Hematopoietic multipotent progenitor cell treated with erythropoietin and hydrocortisone succinate and interleukin-3 and kit ligand, for 15 days (in vitro differentiated cells): ENCODE results near the gene CAPN2.
A peak's percentile ranks its signal among the peaks of the same experiment; 100 is the strongest.
"Not testable (repeated sequence)": the region's sequence is repeated elsewhere in the genome, so short reads cannot be mapped to it uniquely, and the experiment has no call there.

Experiments
- DNase-seq: peaks from one replicate; pipeline ENCODE4 v3.0.0-alpha.2; 2015; ENCODE audit warnings: low spot score

CAPN2 gene

GRCh38 chr1:223717123-223717522 is 4.8 kb downstream of the CAPN2 start:
- no peak for DNase-seq

GRCh38 chr1:223717695-223718363 is 5.5 kb downstream of the CAPN2 start:
- no peak for DNase-seq

GRCh38 chr1:223718850-223719249 is 6.5 kb downstream of the CAPN2 start:
- no peak for DNase-seq

GRCh38 chr1:223720971-223721591 is 8.7 kb downstream of the CAPN2 start:
- DNase-seq: no peak

GRCh38 chr1:223721658-223722607 is 9.6 kb downstream of the CAPN2 start:
- no peak for DNase-seq

GRCh38 chr1:223723351-223723904 is 11.1 kb downstream of the CAPN2 start:
- DNase-seq: no peak

GRCh38 chr1:223724376-223724775 is 12.0 kb downstream of the CAPN2 start:
- DNase-seq: no peak

- DNase-seq: no peak
Observed at GRCh38 chr1:223725578-223725977, 13.2 kb downstream of the CAPN2 start.

- peak; percentile 27 for DNase-seq
Observed at GRCh38 chr1:223726380-223727001, 14.2 kb downstream of the CAPN2 start.

GRCh38 chr1:223727541-223727940 is 15.2 kb downstream of the CAPN2 start:
- DNase-seq: no peak

GRCh38 chr1:223729906-223730305 is 17.6 kb downstream of the CAPN2 start:
- no peak for DNase-seq

- no peak for DNase-seq
Observed at GRCh38 chr1:223730479-223731132, 18.3 kb downstream of the CAPN2 start.

- DNase-seq: peak; percentile 21
Observed at GRCh38 chr1:223731133-223731770, 18.9 kb downstream of the CAPN2 start.

- DNase-seq: no peak
Observed at GRCh38 chr1:223732993-223733798, 20.9 kb downstream of the CAPN2 start.

GRCh38 chr1:223733898-223734852 is 21.8 kb downstream of the CAPN2 start:
- DNase-seq: no peak

GRCh38 chr1:223736638-223737037 is 24.3 kb downstream of the CAPN2 start:
- DNase-seq: not testable (repeated sequence)

- DNase-seq: no peak
Observed at GRCh38 chr1:223737342-223737741, 25.0 kb downstream of the CAPN2 start.

GRCh38 chr1:223738465-223739365 is 26.4 kb downstream of the CAPN2 start:
- no peak for DNase-seq
